ENCODE measurements around the gene MRPS27. TPM values are rescaled to one million over a fixed set of nuclear protein-coding genes. Genes with fewer than 3 reads are reported as not detected.

Gene MRPS27
- total and polyA plus RNA-seq, 2 of the 4 experiments (the other 2 are of a cell fraction): 46.9 to 90.5 TPM

- H2BK120ac ChIP-seq (ENCODE audit: low read depth, low read length): no peak overlapping the region
- peaks cover 19% of the 10 kb centered on the region for H3K9me1 ChIP-seq (ENCODE audit: insufficient read depth, low read length)
- no peak overlapping the region for H3K9ac ChIP-seq (ENCODE audit: low read depth, low read length)
- no peak overlapping the region for H2BK20ac ChIP-seq (ENCODE audit: low read depth, low read length)
- intact Hi-C loops (cut with micrococcal nuclease) (no loop called here), dilution Hi-C loops (cut with HindIII; ENCODE audit: low sequenced_read_pairs, unreplicated experiment) (no loop called here), in situ Hi-C loops (cut with MboI; ENCODE audit: low sequenced_read_pairs) (no loop called here)
- H4K20me1 ChIP-seq (ENCODE audit: insufficient read depth, low read length): 0 out of 2 replicates have a peak, but pooled peaks cover 4% of the 10 kb centered on the region
- H3K36me3 ChIP-seq (ENCODE audit: control insufficient read depth, insufficient read depth, low read length): peaks cover 46% of the 10 kb centered on the region
- H4K91ac ChIP-seq (ENCODE audit: insufficient read depth, low read depth, low read length): no peak overlapping the region
- H2BK5ac ChIP-seq (ENCODE audit: low read depth, low read length, poor library complexity, severe bottlenecking): no peak overlapping the region
- H3K4me3 ChIP-seq (ENCODE audit: insufficient read depth, low read depth, low read length): no peak overlapping the region
- no peak overlapping the region for H3K27ac ChIP-seq (ENCODE audit: insufficient read depth, low read length)
- H3K9me3 ChIP-seq (ENCODE audit: control insufficient read depth, insufficient read depth, low read length): no peaks in the 10 kb centered on the region
- H3K14ac ChIP-seq (replicated peaks; ENCODE audit: low read depth, low read length): no peak overlapping the region
- H3K56ac ChIP-seq (ENCODE audit: extremely low read depth, insufficient read depth, low read length): no peak overlapping the region
- peaks cover 6% of the 10 kb centered on the region for H3K4me1 ChIP-seq (ENCODE audit: control insufficient read depth, insufficient read depth, low read length)
- ChIA-PET POLR2A (ENCODE audit: unreplicated experiment) (no interaction called here), CTCF (no interaction called here)
- no CpG with 5 or more reads among the region's 2 CpGs for whole genome bisulfite sequencing, 2 experiments (ENCODE audit: extremely low coverage in 2 of 2, insufficient read length in 1 of 2)
- no peak overlapping the region for H4K5ac ChIP-seq (ENCODE audit: low read depth, low read length)
- no peak for ATAC-seq (ENCODE audit: low read depth)
- H4K8ac ChIP-seq (ENCODE audit: low read depth in 2 of 2, low read length in 2 of 2): no peak overlapping the region
- H3K27me3 ChIP-seq (ENCODE audit: control insufficient read depth, insufficient read depth, low read length): no peaks in the 10 kb centered on the region
- H3K4ac ChIP-seq (ENCODE audit: low read depth, low read length): no peak overlapping the region
- no peak overlapping the region for H3K18ac ChIP-seq (ENCODE audit: low read depth, low read length)
- DNase-seq: no peak
- H2BK15ac ChIP-seq (ENCODE audit: low read depth, low read length): no peak overlapping the region
- no peak overlapping the region for H3K4me2 ChIP-seq (ENCODE audit: low read depth, low read length)
- H3K23ac ChIP-seq (ENCODE audit: low read depth, low read length): no peak overlapping the region
- no peak overlapping the region for H2AK9ac ChIP-seq (replicated peaks; ENCODE audit: low read depth, low read length, poor library complexity)
- TF ChIP-seq SMC3 (IDR thresholded peaks at IDR 0.05; ENCODE audit: low read depth, low read length) (no peak), CHD1 (IDR thresholded peaks at IDR 0.05; ENCODE audit: low read depth, low read length) (no peak), POLR2A (IDR thresholded peaks at IDR 0.05; ENCODE audit: low read depth, low read length) (no peak), USF2 (IDR thresholded peaks at IDR 0.05; ENCODE audit: low read depth, low read length) (no peak), RAD21 (IDR thresholded peaks at IDR 0.05; ENCODE audit: low read length) (no peak), CTCF (conservative IDR thresholded peaks at IDR 0.05; ENCODE audit: low read depth, low read length) (no peak), BHLHE40 (IDR thresholded peaks at IDR 0.05; ENCODE audit: low read depth, low read length) (no peak), RCOR1 (IDR thresholded peaks at IDR 0.05; ENCODE audit: insufficient replicate concordance, low read length) (no peak), MAZ (IDR thresholded peaks at IDR 0.05; ENCODE audit: borderline replicate concordance, low read depth, low read length) (no peak)
- no TSS peak for BruUV-seq (replicated peaks)
- H2AFZ ChIP-seq (replicated peaks; ENCODE audit: low read length, poor library complexity): no peak overlapping the region
- no peak overlapping the region for H2AK5ac ChIP-seq (ENCODE audit: low read depth, low read length)
- H3K79me1 ChIP-seq (ENCODE audit: low read depth in 1 of 2, low read length in 2 of 2): peaks cover 59 to 87% of the 10 kb centered on the region in 2 experiments
Observed at GRCh38 chr5:72189146-72189545, 130.9 kb downstream of the MRPS27 start.
